ENCODE data around the gene WDFY4.

Gene WDFY4

GRCh38 chr10:48878091-48878490 is 193.4 kb downstream of the WDFY4 start:
- no peak for ATAC-seq
- TF ChIP-seq ZNF70 (CRISPR knock-in tag; IDR thresholded peaks at IDR 0.05): no peak
- no peak for TF ChIP-seq BACH2 (CRISPR knock-in tag; IDR thresholded peaks at IDR 0.05; ENCODE audit: borderline replicate concordance)
- no peak for TF ChIP-seq SNAI2 (CRISPR knock-in tag; IDR thresholded peaks at IDR 0.05)
- no peak for TF ChIP-seq PATZ1 (CRISPR knock-in tag; IDR thresholded peaks at IDR 0.05; ENCODE audit: borderline replicate concordance)
- no peak for TF ChIP-seq TSHZ2 (CRISPR knock-in tag; IDR thresholded peaks at IDR 0.05)
- TF ChIP-seq PPARA (CRISPR knock-in tag; IDR thresholded peaks at IDR 0.05; ENCODE audit: borderline replicate concordance): no peak
- TF ChIP-seq CREB5 (CRISPR knock-in tag; IDR thresholded peaks at IDR 0.05; ENCODE audit: low read depth): no peak
- no peak for TF ChIP-seq CSDC2 (CRISPR knock-in tag; IDR thresholded peaks at IDR 0.05)

GRCh38 chr10:48879451-48879850 is 194.8 kb downstream of the WDFY4 start:
- TF ChIP-seq ZNF70 (CRISPR knock-in tag; IDR thresholded peaks at IDR 0.05): no peak
- TF ChIP-seq BACH2 (CRISPR knock-in tag; IDR thresholded peaks at IDR 0.05; ENCODE audit: borderline replicate concordance): no peak
- TF ChIP-seq CSDC2 (CRISPR knock-in tag; IDR thresholded peaks at IDR 0.05): no peak
- TF ChIP-seq ZFP30 (CRISPR knock-in tag; IDR thresholded peaks at IDR 0.05): no peak
- TF ChIP-seq GLIS3 (CRISPR knock-in tag; IDR thresholded peaks at IDR 0.05): no peak
- TF ChIP-seq ARNTL (CRISPR knock-in tag; IDR thresholded peaks at IDR 0.05; ENCODE audit: borderline replicate concordance, low read depth): no peak
- no peak for TF ChIP-seq CSRNP3 (CRISPR knock-in tag; IDR thresholded peaks at IDR 0.05)
- no peak for TF ChIP-seq SNAI2 (CRISPR knock-in tag; IDR thresholded peaks at IDR 0.05)
- TF ChIP-seq POU6F1 (CRISPR knock-in tag; IDR thresholded peaks at IDR 0.05; ENCODE audit: borderline replicate concordance, low read depth): no peak
- no peak for TF ChIP-seq TCF4 (CRISPR knock-in tag; IDR thresholded peaks at IDR 0.05; ENCODE audit: borderline replicate concordance)
- no peak for TF ChIP-seq PPARA (CRISPR knock-in tag; IDR thresholded peaks at IDR 0.05; ENCODE audit: borderline replicate concordance)
- TF ChIP-seq OSR1 (CRISPR knock-in tag; IDR thresholded peaks at IDR 0.05): no peak
- TF ChIP-seq ZNF8 (CRISPR knock-in tag; IDR thresholded peaks at IDR 0.05): no peak
- TF ChIP-seq RARB (CRISPR knock-in tag; IDR thresholded peaks at IDR 0.05): no peak
- no peak for TF ChIP-seq TOX (CRISPR knock-in tag; IDR thresholded peaks at IDR 0.05; ENCODE audit: borderline replicate concordance)
- TF ChIP-seq PATZ1 (CRISPR knock-in tag; IDR thresholded peaks at IDR 0.05; ENCODE audit: borderline replicate concordance): no peak
- no peak for TF ChIP-seq CREB5 (CRISPR knock-in tag; IDR thresholded peaks at IDR 0.05; ENCODE audit: low read depth)
- no peak for TF ChIP-seq ZNF565 (CRISPR knock-in tag; conservative IDR thresholded peaks at IDR 0.05; ENCODE audit: low read depth)
- no peak for TF ChIP-seq ESRRG (CRISPR knock-in tag; IDR thresholded peaks at IDR 0.05)
- ATAC-seq: no peak
